OCI-LY7 (cell line): ENCODE data around the gene SMIM22. TPM values are rescaled to one million over a fixed set of nuclear protein-coding genes. Genes with fewer than 3 reads are reported as not detected.

Source experiments
- BruUV-seq: library from RNA; stranded (reverse); fragments of 400-500 nt; replicated peaks from 2 replicates; lab custom pipeline; 2021; lab: Mats Ljungman, UMichigan
- CTCF ChIA-PET: fragments of 300-600 bp; sonication (Branson Sonifier 250); formaldehyde crosslinking; loops from one replicate; lab custom pipeline; 2022; ENCODE audit warnings: antibody characterized with exemption; ENCODE audit not compliant: unreplicated experiment; lab: Charles Lee
- POLR2A ChIA-PET: fragments of 300-600 bp; sonication (Branson Sonifier 250); formaldehyde crosslinking; loops from one replicate; lab custom pipeline; 2022; ENCODE audit warnings: antibody characterized with exemption; lab: Charles Lee
- DNase-seq: peaks from one replicate; pipeline ENCODE4 v3.0.0-alpha.2; 2015; ENCODE audit warnings: low spot score
- H2AFZ ChIP-seq: fragments of 200-600 bp; sonication (generic), shearing (Covaris generic); 2 replicates; pipeline ENCODE4 v1.6.1; 2014; ENCODE audit warnings: mild to moderate bottlenecking, antibody characterized with exemption, low read length, moderate library complexity
- H3K27ac ChIP-seq: fragments of 200-600 bp; sonication (generic); 2 replicates; pipeline ENCODE4 v1.5.1; 2014; ENCODE audit warnings: mixed run types, low read depth, mild to moderate bottlenecking, moderate library complexity, low read length, inconsistent platforms; ENCODE audit not compliant: poor library complexity, severe bottlenecking
- H3K36me3 ChIP-seq: fragments of 200-600 bp; sonication (generic); 2 replicates; pipeline ENCODE4 v1.6.1; 2014; ENCODE audit warnings: mild to moderate bottlenecking, antibody characterized with exemption, low read length, moderate library complexity, mixed read lengths; ENCODE audit not compliant: insufficient read depth
- H3K4me1 ChIP-seq: fragments of 200-600 bp; sonication (generic); 2 replicates; pipeline ENCODE4 v1.5.1; 2014; ENCODE audit warnings: mild to moderate bottlenecking, low read length; ENCODE audit not compliant: insufficient read depth, poor library complexity, severe bottlenecking
- H3K4me2 ChIP-seq: fragments of 200-600 bp; sonication (generic); 2 replicates; pipeline ENCODE4 v1.6.1; 2014; ENCODE audit warnings: mild to moderate bottlenecking, low read length
- H3K4me3 ChIP-seq: fragments of 200-600 bp; sonication (generic); 2 replicates; pipeline ENCODE4 v1.5.1; 2014; ENCODE audit warnings: mild to moderate bottlenecking, low read depth, low read length; ENCODE audit not compliant: poor library complexity, severe bottlenecking
- H3K79me2 ChIP-seq: fragments of 200-600 bp; sonication (generic); 2 replicates; pipeline ENCODE4 v1.6.1; 2016; ENCODE audit warnings: low read depth, mild to moderate bottlenecking, low read length, moderate library complexity, mixed read lengths; ENCODE audit not compliant: insufficient read depth
- H3K9me2 ChIP-seq: fragments of 200-600 bp; sonication (generic); 2 replicates; pipeline ENCODE4 v1.6.1; 2016; ENCODE audit warnings: mild to moderate bottlenecking, low read length, mixed read lengths; ENCODE audit not compliant: insufficient read depth
- H3K9me3 ChIP-seq: fragments of 200-600 bp; sonication (generic); 2 replicates; pipeline ENCODE4 v1.6.1; 2014; ENCODE audit warnings: mild to moderate bottlenecking, mixed run types, low read length, mixed read lengths
- H4K20me1 ChIP-seq: fragments of 200-600 bp; sonication (generic); 2 replicates; pipeline ENCODE4 v1.6.1; 2014; ENCODE audit warnings: mild to moderate bottlenecking, antibody characterized with exemption, low read length, moderate library complexity, mixed read lengths; ENCODE audit not compliant: insufficient read depth
- CTCF ChIP-seq: fragments of 200-600 bp; sonication (generic); conservative IDR thresholded peaks from 2 replicates; pipeline ENCODE4 v1.5.1; 2014; ENCODE audit warnings: mild to moderate bottlenecking, antibody characterized with exemption, low read length, moderate library complexity, mixed read lengths
- EZH2phosphoT487 ChIP-seq: fragments of 200-600 bp; sonication (generic); IDR thresholded peaks from 2 replicates; pipeline ENCODE4 v1.6.1; 2018; ENCODE audit warnings: low read depth, borderline replicate concordance, mild to moderate bottlenecking, mixed run types, antibody characterized with exemption, low read length, moderate library complexity, mixed read lengths
- intact Hi-C: fragments of 100-400 bp; cut with micrococcal nuclease; formaldehyde crosslinking; loops from one replicate; pipeline ENCODE4 v1.10.0; 2022; ENCODE audit not compliant: unreplicated experiment
- total RNA-seq, 2 experiments: library from RNA; depleted of rRNA in 1 of 2; stranded (reverse); fragments of >200 nt in 1 of 2; shearing (Covaris generic) in 1 of 2; gene quantifications; 2 replicates each; pipeline ENCODE4 v1.2.3, GENCODE V29; 2014 to 2022

SMIM22 gene
- total RNA-seq, 2 experiments from 2014 or later: not detected

- H3K36me3 ChIP-seq: peaks cover 19% of the 10 kb centered on the region; the same call in 1 of the 2 replicates
- no peak overlapping the region for H3K27ac ChIP-seq
- BruUV-seq: TSS peak; percentile 36
Measured at GRCh38 chr16:4747906-4748681, 47.1 kb upstream of the SMIM22 start.

GRCh38 chr16:4748682-4749411 is 46.3 kb upstream of the SMIM22 start:
- H3K36me3 ChIP-seq: peaks cover 25% of the 10 kb centered on the region; the same call in 1 of the 2 replicates
- intact Hi-C loops: no loop called here
- H3K4me2 ChIP-seq: no peak overlapping the region
- H3K4me3 ChIP-seq: no peak overlapping the region
- no peaks in the 10 kb centered on the region for H3K9me3 ChIP-seq
- no peaks in the 10 kb centered on the region for H4K20me1 ChIP-seq
- no TSS peak for BruUV-seq
- no peak overlapping the region for H2AFZ ChIP-seq
- no peaks in the 10 kb centered on the region for H3K79me2 ChIP-seq
- peaks cover 15% of the 10 kb centered on the region for H3K4me1 ChIP-seq
- ChIA-PET POLR2A (interaction anchor here (0.7 kb wide), 1 partner anchor 258 kb away, joined by 7 read pairs; no protein-coding TSS in a partner anchor), CTCF (no interaction called here)
- H3K27ac ChIP-seq: no peak overlapping the region
- TF ChIP-seq CTCF: no peak
- no peak for TF ChIP-seq EZH2phosphoT487
- DNase-seq: no peak
- H3K9me2 ChIP-seq: no peaks in the 10 kb centered on the region

More at GRCh38 chr16:4747906-4748681, 47.1 kb upstream of the SMIM22 start:
- H4K20me1 ChIP-seq: no peaks in the 10 kb centered on the region
- intact Hi-C loops: no loop called here
- no peaks in the 10 kb centered on the region for H3K79me2 ChIP-seq
- no peaks in the 10 kb centered on the region for H3K9me3 ChIP-seq
- peak overlapping the region; percentile 14; the same call in 1 of the 2 replicates for H3K4me2 ChIP-seq
- no peak overlapping the region for H2AFZ ChIP-seq
- POLR2A ChIA-PET: interaction anchor here (0.6 to 1.3 kb wide), 6 partner anchors 9 to 258 kb away, joined by 3 to 9 read pairs (median 3); no protein-coding TSS in a partner anchor
- H3K4me1 ChIP-seq: peaks cover 15% of the 10 kb centered on the region
- CTCF ChIA-PET: no interaction called here
- DNase-seq: no peak
- H3K4me3 ChIP-seq: no peak overlapping the region
- no peaks in the 10 kb centered on the region for H3K9me2 ChIP-seq
- TF ChIP-seq CTCF: no peak
- no peak for TF ChIP-seq EZH2phosphoT487
